Umbilical cord (tissue), 2 donors: ENCODE results near the gene EVA1A. TPM values are rescaled to one million over a fixed set of nuclear protein-coding genes. Genes with fewer than 3 reads are reported as not detected.

Experiments used
- DNase-seq: peaks from one replicate; pipeline ENCODE4 v3.0.0-alpha.2; 2015; ENCODE audit warnings: low spot score
- total RNA-seq: library from RNA; depleted of rRNA; stranded (reverse); fragments of >200 nt; gene quantifications from one replicate; pipeline ENCODE4 v1.2.3, GENCODE V29; 2014; ENCODE audit warnings: low replicate concordance; ENCODE audit not compliant: insufficient read depth

Gene EVA1A
- total RNA-seq, 1 donor from 2014 or later = 14.4 TPM

DNA sequence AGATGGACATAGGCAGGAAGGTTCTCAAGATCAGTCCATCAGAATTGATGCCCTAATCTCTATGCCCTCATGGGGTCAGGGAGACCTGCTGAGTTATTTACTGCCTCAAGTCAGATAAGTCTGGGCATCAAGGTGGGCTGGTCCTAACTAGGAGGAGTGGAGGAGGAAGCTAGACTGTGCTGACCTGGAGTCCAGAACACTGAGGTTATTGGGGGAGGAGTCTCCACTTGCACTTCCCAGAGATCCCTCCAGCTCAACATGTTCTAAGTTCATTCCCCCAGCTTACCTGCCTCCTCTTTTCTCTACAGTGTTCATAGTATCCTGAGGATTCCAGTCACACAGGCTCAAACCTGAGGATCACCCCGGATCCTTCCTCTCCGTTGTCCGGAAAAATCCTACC lies 19.3 kb downstream of the EVA1A start:
- no peak for DNase-seq

DNA sequence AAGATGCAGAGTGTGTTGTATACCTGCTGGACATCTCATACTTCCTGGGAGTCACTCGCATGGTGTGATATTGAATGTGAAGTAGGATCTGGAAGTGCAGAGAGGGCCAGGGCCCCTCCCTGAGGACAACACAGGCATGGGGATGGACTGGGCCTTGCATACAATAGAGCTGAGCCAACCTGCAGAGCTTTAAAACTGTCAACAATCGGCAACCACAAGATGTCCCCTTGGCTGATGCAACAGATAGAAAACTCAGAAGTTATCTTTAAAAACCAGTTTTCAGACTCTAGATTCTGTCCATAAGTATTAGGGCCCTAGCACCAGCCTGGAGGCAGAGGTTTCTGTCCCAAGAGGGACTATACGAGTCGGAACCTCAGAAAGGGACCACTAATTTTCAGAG lies 19.7 kb downstream of the EVA1A start:
- no peak for DNase-seq

DNA sequence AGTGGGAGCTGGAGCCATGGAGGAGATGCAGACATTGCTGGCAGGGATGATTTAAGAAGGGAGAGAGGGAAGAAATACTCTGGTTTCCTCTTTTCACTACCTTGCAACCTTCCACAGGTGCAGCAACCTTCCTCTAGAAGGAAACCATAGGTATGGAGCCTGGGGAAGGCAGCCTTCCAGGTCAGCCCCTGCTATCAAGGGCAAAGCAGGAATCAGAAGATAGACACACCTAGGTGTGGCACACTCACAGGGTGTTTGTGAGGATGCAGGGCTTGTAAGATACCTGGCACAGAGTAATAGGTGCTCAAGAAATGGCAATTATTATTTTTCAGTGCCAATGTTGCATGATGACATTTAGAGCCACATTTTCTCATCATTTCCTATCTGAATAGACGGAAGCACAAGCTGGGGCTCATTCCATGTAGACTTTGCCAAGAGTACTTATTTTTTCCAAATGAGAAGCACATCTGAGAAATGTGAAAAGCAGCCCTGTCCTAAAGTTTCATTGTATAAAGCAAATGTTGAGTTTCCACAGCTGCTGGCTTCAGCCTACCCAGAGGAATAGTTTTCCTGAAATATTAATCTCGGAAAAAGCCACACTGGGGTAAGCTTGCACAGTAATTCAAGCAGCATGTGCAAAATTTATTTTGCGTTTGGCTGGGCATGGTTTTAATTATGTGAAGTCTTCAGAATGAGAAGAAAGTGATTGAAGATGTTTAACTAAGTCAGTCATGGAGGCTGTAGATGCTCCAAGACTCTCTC lies 20.6 kb downstream of the EVA1A start:
- DNase-seq = peak; percentile 33

DNA sequence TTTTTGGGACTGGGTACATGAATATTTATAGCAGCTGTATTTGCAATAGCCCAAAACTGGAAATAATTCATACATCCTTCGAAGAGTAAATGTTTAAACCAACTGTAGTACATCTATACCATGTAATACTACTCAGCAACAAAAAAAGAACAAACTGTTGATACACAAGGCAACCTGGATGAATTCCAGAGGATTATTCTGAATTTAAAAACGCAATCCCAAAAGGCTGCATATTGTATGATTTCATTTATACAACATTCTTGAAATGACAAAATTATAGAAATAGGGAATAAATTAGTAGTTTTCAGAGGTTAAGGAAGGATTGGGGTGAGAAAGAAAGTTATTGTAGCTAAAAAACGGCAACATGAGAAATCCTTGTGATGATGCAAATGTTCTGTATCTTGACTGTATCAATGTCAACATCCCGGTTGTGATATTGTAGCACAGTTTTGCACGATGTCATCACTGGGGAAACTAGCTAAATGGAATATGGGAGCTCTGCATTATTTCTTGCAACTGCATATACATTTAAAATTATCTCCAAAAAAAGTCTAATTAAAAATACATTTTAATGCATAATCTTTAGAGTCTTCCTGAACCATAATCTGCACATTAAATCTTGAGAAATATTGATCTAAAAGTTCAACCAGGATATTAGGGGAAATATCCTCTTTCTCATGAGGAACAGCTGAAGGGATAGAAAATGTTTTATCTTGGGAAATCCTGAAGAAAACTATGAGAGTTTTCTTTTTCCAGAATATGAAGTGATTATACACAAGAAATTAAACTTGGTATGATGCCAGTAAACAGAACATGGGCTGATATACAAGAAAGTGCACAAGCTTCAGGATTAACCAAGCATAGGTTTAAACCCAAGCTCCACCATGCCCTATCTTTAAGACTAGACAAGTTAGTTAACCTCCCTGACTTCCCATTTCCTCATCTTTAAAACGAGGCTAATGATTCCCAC lies 21.9 kb downstream of the EVA1A start:
- peak; percentile 37 for DNase-seq

DNA sequence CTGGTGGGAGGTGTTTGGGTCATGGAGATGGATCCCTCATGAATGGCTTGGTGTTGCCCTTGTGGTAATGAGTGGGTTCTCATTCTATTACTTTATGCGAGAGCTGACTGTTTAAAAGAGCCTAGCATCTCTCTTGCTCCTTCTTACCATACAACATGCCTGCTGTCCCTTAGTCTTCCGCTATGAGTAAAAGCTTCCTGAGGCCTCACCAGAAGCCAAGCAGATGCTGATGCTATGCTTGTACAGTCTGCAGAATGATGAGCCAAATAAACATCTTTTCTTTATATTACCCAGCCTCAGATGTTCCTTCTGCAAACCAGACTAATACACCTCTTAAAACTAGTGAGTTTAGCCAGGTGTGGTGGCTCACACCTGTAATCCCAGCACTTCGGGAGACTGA lies 23.1 kb downstream of the EVA1A start:
- no peak for DNase-seq

DNA sequence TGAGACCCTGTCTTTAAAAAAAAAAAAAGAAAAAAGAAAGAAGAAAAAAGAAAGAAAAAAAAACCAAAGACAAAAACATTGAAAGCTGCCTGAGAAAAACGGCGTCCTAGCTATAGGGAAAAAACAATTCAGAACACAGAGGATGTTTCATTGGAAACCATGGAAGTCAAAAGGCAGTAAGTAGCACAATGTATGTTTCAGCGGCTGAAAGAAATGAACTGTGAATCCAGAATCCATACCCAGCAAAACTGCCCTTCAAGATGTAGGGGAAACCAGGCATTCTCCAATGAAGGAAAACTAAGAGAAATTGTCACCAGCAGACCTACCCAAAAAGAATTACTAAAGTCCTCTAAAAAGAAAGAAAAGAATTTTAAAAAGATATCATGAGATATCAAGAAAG lies 27.6 kb downstream of the EVA1A start:
- no peak for DNase-seq

DNA sequence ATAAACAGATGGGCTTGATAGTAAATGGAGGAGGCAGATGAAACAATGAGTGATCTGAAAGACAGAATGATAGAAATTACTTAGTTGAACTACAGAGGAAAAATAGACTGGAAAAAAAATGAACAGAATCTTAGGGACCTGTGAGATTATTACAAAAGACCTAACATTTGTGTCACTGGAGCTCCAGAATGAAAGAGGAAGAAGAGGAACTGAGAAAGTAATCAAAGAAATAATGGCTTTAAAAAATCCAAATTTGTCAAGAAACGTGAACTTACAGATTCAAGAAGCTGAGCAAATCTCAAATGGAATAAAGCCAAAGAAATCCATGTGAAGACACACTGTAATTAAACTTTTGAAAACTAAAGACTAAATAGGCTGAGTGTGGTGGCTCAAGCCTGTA lies 28.3 kb downstream of the EVA1A start:
- no peak for DNase-seq

DNA sequence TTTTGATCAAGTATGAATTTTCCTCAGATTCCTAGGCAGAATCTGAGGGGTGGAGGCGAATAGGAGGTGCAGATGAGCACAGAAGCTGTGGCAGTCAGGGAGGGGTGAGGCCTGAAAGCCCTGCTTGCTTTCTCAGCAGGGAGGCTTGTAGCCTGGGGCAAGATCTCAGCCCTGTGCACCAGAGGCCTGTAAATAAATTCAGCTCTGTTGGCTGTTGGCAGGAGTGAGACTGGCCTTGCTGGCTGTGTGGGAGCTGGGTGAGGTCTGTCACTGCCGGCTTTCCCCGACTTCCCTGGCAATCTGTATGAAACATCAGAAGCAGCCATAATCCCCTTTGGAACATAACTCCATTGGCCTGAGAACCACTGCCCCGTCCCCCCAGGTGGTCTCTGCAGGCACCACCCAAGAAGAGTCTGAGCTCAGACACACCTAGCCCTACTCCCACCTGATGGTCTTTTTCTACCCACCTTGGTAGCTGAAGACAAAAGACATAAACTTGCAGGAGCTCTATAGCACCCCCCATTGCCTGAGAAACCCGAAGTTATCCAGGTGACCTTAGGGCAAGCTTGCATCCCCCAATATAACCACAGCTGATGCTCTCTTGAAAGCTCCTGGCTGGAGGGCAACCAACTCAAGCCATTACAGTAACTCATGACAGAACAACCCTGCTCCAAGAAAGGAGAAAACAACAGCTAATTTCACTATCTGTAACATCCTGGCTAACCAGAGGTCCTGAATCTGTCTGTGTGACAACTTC lies 32.3 kb downstream of the EVA1A start:
- DNase-seq = no peak

DNA sequence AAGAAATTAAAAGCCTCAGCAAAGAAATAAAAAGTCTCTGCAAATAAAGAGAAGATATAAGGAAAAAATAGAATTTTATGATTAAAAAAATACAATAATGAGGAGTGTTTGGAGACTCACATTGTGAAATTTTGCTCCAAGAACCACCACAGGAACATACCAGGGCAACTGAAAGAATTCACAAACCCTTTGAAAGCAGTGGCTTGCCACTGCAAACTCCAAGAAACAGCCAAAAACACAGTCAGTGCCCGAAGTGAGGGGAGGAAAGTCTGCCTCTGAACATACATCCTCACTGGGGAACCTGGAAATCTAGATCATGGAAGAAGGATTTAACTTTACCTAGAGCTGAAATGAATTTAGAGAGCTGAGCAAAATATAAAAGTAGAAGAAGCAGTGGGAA lies 33.1 kb downstream of the EVA1A start:
- DNase-seq = no peak

DNA sequence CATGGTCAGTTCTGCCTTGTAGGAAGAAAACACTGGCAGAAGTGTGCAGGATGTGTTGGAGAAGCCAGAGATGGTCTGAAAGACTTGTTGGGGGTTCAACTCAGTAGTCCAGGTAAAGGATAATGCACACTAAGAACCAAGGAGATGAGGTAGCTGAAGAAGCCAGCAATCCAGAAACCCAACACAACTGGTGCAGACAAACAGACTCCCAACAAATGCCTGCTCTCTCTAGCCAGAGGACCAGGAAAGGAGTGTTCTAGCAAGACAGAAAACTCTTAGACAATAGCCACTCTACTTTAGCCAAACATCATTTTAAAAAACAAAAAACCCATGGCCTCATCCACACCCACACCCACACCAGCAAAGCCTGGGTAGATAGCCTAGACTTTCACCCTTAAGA lies 33.9 kb downstream of the EVA1A start:
- DNase-seq = no peak

DNA sequence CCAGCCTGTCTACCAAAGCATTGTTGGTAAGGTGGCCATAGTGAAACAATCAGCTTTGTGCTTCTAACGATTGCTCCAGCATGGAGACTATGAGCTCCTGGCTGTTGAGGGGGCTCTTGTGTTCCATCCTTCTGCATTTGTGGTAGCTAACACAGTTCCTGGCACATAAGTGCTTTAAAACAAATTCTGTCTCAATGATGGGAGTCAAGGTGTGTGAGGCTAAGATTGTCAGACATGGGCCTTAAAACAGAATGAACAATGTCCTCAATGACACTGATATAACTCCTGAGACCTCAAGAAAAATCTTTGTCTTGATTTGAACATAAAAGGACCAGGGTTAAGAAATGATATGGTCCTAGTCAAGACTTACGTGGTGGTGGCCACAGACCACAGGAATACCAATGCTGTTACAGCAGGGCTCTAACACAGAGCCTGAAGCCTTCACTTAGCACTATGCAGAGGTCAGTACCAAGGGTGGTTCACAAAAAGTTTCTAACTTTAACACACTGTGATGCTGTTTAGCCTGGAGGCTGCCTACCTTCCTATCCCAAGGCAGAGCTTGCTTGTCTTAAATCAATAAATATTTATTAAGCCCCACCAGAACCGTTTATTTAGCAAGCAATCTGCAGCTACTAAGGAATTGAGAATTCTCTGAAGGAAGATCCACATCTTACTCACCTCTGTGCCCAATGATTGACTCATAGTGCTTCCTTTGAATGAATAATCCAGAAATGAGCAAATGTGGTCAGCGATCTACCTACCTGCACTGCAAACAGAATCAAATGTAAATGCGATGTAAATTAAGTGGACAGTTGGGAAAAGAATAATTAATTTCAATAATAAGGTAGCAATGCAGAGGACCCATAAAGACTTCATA lies 35.1 kb downstream of the EVA1A start:
- no peak for DNase-seq

DNA sequence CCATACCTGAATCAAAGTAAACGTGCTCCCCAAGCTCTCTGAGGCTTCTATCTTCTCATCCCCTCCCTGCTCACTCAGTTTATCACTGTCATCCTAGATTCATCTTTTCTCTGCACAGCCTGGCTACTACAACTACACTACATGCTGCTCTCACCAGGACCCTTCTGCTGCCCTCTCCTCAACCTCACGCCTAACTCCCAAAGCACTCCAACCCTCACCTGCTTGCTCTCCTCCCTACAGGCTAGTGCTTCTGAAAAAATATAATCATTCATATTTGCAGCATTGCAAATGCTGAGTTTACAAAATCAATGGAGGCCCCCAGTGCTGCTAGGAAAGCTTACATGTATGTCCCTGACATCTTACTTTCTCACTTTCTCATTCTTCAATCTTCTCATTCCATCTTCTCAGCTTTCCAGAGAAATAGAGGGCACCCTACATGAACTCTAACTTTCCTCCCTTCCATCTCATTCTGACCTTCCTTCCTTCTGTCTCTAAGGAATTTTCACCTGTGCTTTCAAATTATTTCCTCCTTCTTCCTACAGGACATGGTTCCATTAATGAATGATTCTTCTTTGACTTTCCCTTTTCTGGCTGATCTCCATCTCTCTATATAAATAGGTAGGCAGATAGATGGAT lies 36.3 kb downstream of the EVA1A start:
- no peak for DNase-seq

DNA sequence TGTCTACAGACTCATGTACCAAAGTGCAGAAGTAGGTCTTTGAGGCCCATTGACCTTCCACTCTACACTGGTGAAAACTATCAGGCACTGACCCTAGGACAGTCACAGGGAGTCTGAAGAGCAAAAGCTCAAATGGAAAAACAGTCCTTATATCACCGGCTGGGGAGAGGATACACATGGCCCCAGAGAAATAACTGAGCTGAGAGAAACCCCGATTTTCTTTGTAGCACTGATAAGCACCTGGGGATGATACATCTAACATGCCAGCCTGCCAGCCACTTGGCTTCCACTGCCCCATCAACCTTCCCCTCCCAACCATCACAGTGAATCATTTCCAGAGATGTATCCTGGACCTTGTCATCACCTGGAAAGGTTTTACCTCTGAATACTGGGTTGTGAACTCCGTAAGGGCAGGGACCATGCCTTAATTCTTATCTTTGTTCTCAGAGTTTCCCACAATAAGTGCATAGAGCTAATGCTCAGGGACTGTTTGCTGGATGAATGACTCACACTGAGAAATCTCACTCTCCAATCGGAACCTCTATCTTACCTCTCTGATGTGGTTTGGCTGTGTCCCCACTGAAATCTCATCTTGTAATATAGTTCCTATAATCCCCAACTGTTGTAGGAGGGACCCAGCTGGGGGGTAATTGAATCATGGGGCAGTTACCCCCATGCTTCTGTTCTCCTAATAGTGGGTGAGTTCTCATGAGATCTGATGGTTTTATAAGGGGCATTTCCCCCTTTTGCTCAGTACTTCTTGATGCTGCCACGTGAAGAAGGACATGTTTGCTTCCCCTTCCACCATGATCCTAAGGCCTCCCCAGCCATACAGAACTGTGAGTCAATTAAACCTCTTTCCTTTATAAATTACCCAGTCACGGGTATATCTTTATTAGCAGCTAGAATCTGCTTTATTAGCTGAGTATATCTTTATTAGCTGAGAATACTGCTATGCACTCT lies 37.1 kb downstream of the EVA1A start:
- DNase-seq = peak; percentile 56

DNA sequence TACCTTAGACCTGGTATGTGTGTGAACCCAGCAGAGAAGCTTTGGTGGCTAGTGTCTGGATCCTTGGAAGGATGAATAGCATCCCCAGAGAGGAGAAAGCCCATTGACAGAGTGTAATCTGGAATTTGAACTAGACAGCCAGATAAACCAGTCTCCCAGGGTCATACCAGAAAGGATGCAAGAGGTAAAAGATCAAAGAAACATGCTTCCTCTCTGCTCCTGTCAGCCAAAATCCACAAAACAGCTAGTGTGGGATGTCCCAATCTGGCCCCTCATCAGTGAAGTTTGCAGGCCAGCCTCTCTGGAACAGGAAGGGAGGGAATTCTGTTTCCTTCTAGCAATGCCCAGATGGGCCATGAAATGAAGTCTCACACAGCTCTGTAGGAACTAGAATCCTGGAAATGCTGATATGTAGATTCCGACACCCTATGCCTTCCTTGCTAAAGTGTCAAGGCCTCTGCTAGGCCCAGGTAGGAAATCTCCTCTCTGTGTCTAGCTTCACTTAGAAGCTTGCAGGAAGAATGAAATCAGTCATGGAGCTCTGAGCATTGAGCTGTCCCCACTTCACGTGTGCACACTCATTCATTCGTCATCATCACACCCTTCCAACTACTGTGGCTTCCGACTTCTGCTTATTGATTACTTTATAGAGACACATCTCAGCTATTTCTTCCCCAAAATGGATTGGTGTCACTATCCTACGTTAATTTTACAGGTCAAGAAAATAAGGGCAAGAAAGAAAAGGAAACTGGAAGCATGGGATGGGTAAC lies 38.0 kb downstream of the EVA1A start:
- DNase-seq = no peak

DNA sequence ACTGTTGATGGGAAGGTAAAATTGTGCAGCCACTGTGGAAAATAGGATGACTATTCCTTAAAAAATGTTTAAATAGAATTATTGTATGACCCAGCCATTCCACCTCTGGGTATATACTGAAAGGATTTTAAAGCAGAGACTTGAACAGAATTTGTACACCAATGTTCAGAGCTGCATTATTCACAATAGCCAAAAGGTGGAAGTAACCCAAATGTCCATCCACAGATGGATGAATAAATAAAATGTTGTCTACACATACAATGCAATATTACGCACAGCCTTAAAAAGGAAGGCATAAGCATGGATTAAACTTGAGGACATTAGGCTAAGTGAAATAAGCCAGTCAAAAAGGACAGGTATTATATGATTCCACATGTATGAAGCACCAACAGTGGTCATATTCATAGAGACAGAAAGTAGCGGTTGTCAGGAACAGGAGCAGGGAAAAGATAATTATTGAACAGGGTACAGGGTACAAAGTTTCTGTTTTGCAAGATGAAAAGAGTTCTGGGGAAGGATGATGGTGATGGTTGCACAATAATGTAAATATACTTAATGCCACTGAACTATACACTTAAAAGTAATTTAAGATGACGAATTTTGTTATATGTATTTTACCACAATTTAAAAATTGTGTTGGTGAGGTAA lies 39.4 kb downstream of the EVA1A start:
- no peak for DNase-seq

DNA sequence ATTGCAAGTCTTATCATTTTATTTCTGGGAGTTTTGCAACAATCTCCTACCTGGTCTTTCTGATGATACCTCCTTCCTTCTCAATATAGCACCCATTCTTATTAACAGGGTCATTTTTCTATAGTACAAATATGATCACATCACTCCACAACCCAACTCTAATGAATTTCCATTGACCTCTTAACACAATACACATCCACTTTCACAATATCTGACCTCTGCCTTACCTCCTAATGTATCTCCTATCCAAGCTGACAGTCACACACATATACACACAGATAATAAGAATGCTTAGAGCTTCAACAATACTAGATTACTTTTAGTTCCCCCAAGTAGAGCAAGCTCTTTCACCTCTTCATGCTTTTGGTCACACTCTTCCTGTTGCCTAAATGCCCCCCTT lies 40.9 kb downstream of the EVA1A start:
- DNase-seq = no peak

DNA sequence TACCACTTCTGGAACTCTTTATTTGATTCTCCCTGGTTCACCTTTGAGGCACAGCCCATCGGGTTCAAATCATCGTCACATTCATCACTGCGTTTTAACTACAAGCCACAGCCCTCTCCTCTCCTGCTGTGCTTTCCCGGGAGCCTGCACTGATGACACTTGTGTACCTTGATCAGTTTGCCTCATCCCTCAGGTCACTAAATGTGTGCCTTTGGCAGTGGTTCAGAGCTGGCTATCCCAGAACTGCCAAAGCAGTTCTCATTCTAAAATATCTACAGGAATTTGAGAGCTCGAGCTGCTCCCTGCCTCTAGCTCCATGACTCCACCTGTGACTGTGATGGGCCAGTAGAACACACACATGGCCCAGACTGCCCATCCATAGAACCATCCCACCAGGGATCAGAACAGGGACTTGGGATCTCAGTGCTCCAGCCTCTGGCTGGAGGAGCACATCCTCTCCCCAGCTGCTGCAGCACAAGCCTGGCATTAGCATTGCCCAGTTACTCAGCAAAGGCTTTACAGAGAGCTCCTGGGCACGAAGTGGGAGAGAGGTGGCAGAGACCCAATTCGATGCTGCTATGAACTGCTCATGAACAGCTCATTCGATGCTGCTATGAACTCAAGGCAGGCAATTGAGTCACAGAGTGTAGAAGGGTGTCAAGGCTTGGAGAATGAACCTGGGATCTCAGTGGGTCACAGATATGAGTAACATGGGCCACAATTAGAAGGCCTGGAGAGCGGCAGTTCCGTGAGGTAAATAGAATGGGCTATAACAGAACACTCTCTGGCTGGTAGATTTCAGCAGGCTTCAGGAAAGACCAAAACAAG lies 41.9 kb downstream of the EVA1A start:
- DNase-seq = no peak
